B cell (primary cell): ENCODE measurements around the gene ZNF677. TPM values are rescaled to one million over a fixed set of nuclear protein-coding genes. Genes with fewer than 3 reads are reported as not detected.
"Not testable (repeated sequence)": the region's sequence is repeated elsewhere in the genome, so short reads cannot be mapped to it uniquely, and the experiment has no call there.

ENCODE experiments used
- ATAC-seq: fragments of 200-7000 bp; cut with Tn5 transposase; one replicate; pipeline ENCODE4 v1.10.0; 2021; ENCODE audit warnings: low read depth, mild to moderate bottlenecking, moderate number of reproducible peaks, moderate library complexity
- CTCF ChIA-PET: fragments of 350-600 bp; sonication (Branson Sonifier 250); formaldehyde crosslinking; loops from one replicate; lab custom pipeline; 2021; ENCODE audit warnings: antibody characterized with exemption, inconsistent platforms; lab: Charles Lee
- POLR2A ChIA-PET: fragments of 350-600 bp; sonication (Branson Sonifier 250); formaldehyde crosslinking; loops from one replicate; lab custom pipeline; 2021; ENCODE audit warnings: antibody characterized with exemption; lab: Charles Lee
- DNase-seq: peaks from one replicate; pipeline ENCODE4 v3.0.0; 2013
- H2AFZ ChIP-seq: 2 replicates; pipeline ENCODE4 v1.6.1; 2012; ENCODE audit warnings: mild to moderate bottlenecking, low read depth, low read length; ENCODE audit not compliant: insufficient read depth, poor library complexity, severe bottlenecking
- H3K27ac ChIP-seq, 2 donors: 1 replicate in 1 of 2; 2 replicates in 1 of 2; pipeline ENCODE4 v1.5.1; 2012 to 2013; ENCODE audit warnings: low read length in 2 of 2, mild to moderate bottlenecking in 2 of 2, moderate library complexity in 1 of 2
- H3K27me3 ChIP-seq, 4 experiments: fragments of 200-600 bp in 1 of 4; sonication (generic) in 1 of 4; replicated peaks in 1 of 4; 1 replicate in 2 of 4; 2 replicates in 2 of 4; pipeline versions ENCODE4 v1.6.1 to v1.7.0; 2013 to 2016; ENCODE audit warnings: low read length in 3 of 4, mild to moderate bottlenecking in 2 of 4, mixed read lengths in 1 of 4, moderate library complexity in 1 of 4; ENCODE audit not compliant: insufficient read depth in 4 of 4, control insufficient read depth in 3 of 4; ENCODE audit errors: control extremely low read depth in 1 of 4
- H3K36me3 ChIP-seq, 2 experiments: replicated peaks in 1 of 2; 1 replicate in 1 of 2; 2 replicates in 1 of 2; pipeline versions ENCODE4 v1.6.1 to v1.7.1; 2013; ENCODE audit warnings: low read length in 1 of 2; ENCODE audit not compliant: insufficient read depth in 2 of 2, control insufficient read depth in 1 of 2; ENCODE audit errors: control extremely low read depth in 1 of 2, extremely low read depth in 1 of 2
- H3K4me1 ChIP-seq, 2 donors: fragments of 200-600 bp in 1 of 2; sonication (generic) in 1 of 2; 1 replicate in 1 of 2; 2 replicates in 1 of 2; pipeline versions ENCODE4 v1.5.1 to v1.6.1; 2013 to 2017; ENCODE audit warnings: low read length in 2 of 2; ENCODE audit not compliant: control insufficient read depth in 2 of 2, insufficient read depth in 2 of 2
- H3K4me2 ChIP-seq: replicated peaks from 2 replicates; pipeline ENCODE3; 2012; ENCODE audit warnings: mild to moderate bottlenecking, low read depth, low read length; ENCODE audit not compliant: poor library complexity, severe bottlenecking
- H3K4me3 ChIP-seq, 5 experiments: fragments of 200-600 bp in 1 of 5; sonication (generic) in 1 of 5; 1 replicate in 3 of 5; 2 replicates in 2 of 5; pipeline versions ENCODE4 v1.5.1 to v1.7.0; 2011 to 2016; ENCODE audit warnings: low read length in 4 of 5, mild to moderate bottlenecking in 4 of 5, low read depth in 2 of 5, control low read depth in 1 of 5, moderate library complexity in 1 of 5; ENCODE audit not compliant: insufficient read depth in 1 of 5; ENCODE audit errors: control extremely low read depth in 1 of 5, extremely low read depth in 1 of 5
- H3K79me2 ChIP-seq: fragments of 200-600 bp; sonication (generic); one replicate; pipeline ENCODE4 v1.6.0; 2016; ENCODE audit warnings: low read length; ENCODE audit not compliant: control insufficient read depth, insufficient read depth
- H3K9ac ChIP-seq: fragments of 200-600 bp; sonication (generic); 2 replicates; pipeline ENCODE4 v1.6.1; 2017; ENCODE audit warnings: mild to moderate bottlenecking, low read length, moderate library complexity
- H3K9me3 ChIP-seq, 3 donors: one replicate each; pipeline versions ENCODE4 v1.6.1 to v1.7.1; 2013; ENCODE audit warnings: low read length in 2 of 3; ENCODE audit not compliant: control insufficient read depth in 2 of 3, insufficient read depth in 1 of 3; ENCODE audit errors: control extremely low read depth in 1 of 3
- H4K20me1 ChIP-seq: 2 replicates; pipeline ENCODE4 v1.6.0; 2012; ENCODE audit warnings: mild to moderate bottlenecking, low read length; ENCODE audit not compliant: insufficient read depth, control insufficient read depth, poor library complexity, severe bottlenecking
- H3K27ac Mint-ChIP-seq: one replicate; pipeline ENCODE4 v1.8.0; 2021; ENCODE audit warnings: mixed read lengths
- H3K27me3 Mint-ChIP-seq: one replicate; pipeline ENCODE4 v1.8.0; 2021; ENCODE audit warnings: mixed read lengths
- H3K4me1 Mint-ChIP-seq: one replicate; pipeline ENCODE4 v1.8.0; 2021; ENCODE audit warnings: mixed read lengths
- H3K4me3 Mint-ChIP-seq: one replicate; pipeline ENCODE4 v1.8.0; 2021; ENCODE audit warnings: mixed read lengths
- H3K9me3 Mint-ChIP-seq: one replicate; pipeline ENCODE4 v1.8.0; 2022; ENCODE audit warnings: mixed read lengths; ENCODE audit not compliant: insufficient read depth
- CTCF ChIP-seq: fragments of 200-600 bp; IDR thresholded peaks from one replicate; pipeline ENCODE4 v1.8.0; 2022; ENCODE audit warnings: antibody characterized with exemption, mild to moderate bottlenecking
- EZH2 ChIP-seq: IDR thresholded peaks from 2 replicates; pipeline ENCODE4 v1.6.1; 2012; ENCODE audit warnings: borderline replicate concordance, low read depth, mild to moderate bottlenecking, moderate library complexity, low read length; ENCODE audit not compliant: insufficient read depth, poor library complexity, severe bottlenecking
- WGBS: methylation state at CpG from one replicate; pipeline ENCODE4 v1.1.5; 2013; ENCODE audit warnings: missing lambda C conversion rate; ENCODE audit not compliant: insufficient coverage; 5-methylcytosine and 5-hydroxymethylcytosine counted together
- intact Hi-C: fragments of 100-400 bp; cut with micrococcal nuclease; formaldehyde crosslinking; loops from one replicate; pipeline ENCODE4 v1.10.0; 2022
- polyA plus RNA-seq: library from polyadenylated mRNA; depleted of rRNA; stranded (reverse); fragments of >200 nt; gene quantifications from 2 replicates; pipeline ENCODE4 v1.2.3, GENCODE V29; 2012
- total RNA-seq, 2 donors: library from RNA; stranded (reverse); fragments of 120-200 nt in 1 of 2; gene quantifications; 1 replicate in 1 of 2; 2 replicates in 1 of 2; pipeline versions ENCODE4 v1.2.3 to v1.2.4, GENCODE V29; 2013 to 2022

ZNF677 gene
- total and polyA plus RNA-seq, 2 donors (not counting 1 experiment from before 2014, with no cell fraction given) = 11.1 to 19.4 TPM

DNA sequence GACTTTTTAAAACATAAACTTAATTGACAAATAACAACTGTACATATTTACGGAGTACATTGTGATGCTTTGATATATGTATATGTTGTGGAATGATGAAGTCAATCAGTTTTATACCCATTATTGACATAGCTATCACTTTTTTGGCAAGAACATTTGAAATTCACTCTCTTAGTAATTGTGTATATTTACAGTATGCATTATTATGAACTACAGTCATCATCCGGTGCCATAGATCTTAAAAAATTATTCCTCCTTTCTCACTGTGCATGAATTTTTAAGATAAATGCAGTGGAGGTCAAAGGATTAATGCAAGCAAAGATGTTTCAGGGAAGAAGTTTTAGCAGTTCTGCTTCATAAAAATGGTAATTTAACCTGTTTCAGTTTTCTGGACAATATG, 20.8 kb upstream of the ZNF677 start:
- TF ChIP-seq CTCF (no peak), EZH2 (no peak)
- no CpG with 5 or more reads among the region's 2 CpGs for WGBS
- H3K27ac Mint-ChIP-seq = no peak overlapping the region
- Histone ChIP-seq H3K36me3 (no peaks in the 10 kb centered on the region), H3K9me3 (peaks cover 0 to 23% (median 2%) of the 10 kb centered on the region in 3 donors), H3K79me2 (no peaks in the 10 kb centered on the region), H3K4me3 (no peak overlapping the region), H4K20me1 (no peaks in the 10 kb centered on the region), H3K27me3 (no peaks in the 10 kb centered on the region), H3K4me1 (no peaks in the 10 kb centered on the region), H2AFZ (no peak overlapping the region), H3K27ac (no peak overlapping the region), H3K9ac (no peak overlapping the region), H3K4me2 (no peak overlapping the region)
- intact Hi-C loops = no loop called here
- no peak for DNase-seq
- H3K4me1 Mint-ChIP-seq = no peaks in the 10 kb centered on the region
- POLR2A ChIA-PET = no interaction called here
- peaks cover 4% of the 10 kb centered on the region for H3K27me3 Mint-ChIP-seq
- CTCF ChIA-PET = no interaction called here
- H3K4me3 Mint-ChIP-seq = no peak overlapping the region
- ATAC-seq = no peak
- peaks cover 15% of the 10 kb centered on the region for H3K9me3 Mint-ChIP-seq

DNA sequence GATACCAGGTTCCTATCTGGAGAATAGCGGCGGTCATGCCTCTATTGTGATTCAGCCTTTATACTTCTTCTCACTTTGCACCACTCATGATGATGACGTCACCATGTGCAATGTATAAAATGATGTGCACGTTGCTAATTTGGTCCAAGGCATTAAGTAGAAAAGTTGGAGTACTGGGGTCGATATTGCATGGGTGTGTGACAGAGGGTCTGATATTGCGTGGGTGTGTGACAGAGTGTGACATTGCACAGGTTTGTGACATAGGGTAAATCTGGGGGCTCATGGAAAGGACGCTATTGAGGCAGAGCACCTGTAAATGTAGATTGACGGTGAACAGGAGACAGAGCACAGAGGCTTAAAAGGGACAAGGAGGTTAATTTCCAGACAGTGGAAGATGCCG, 17.4 kb upstream of the ZNF677 start:
- H3K4me1 Mint-ChIP-seq = no peaks in the 10 kb centered on the region
- no peak for ATAC-seq
- H3K27ac Mint-ChIP-seq = no peak overlapping the region
- no peak overlapping the region for H3K9ac ChIP-seq
- H4K20me1 ChIP-seq = no peaks in the 10 kb centered on the region
- no peak overlapping the region for H2AFZ ChIP-seq
- H3K4me3 Mint-ChIP-seq = no peak overlapping the region
- H3K4me1 ChIP-seq = no peaks in the 10 kb centered on the region
- H3K27ac ChIP-seq = no peak overlapping the region
- no peaks in the 10 kb centered on the region for H3K79me2 ChIP-seq
- ChIA-PET CTCF (no interaction called here), POLR2A (no interaction called here)
- no peak overlapping the region for H3K4me3 ChIP-seq
- H3K36me3 ChIP-seq = no peaks in the 10 kb centered on the region
- peaks cover 20% of the 10 kb centered on the region for H3K9me3 Mint-ChIP-seq
- peaks cover 0 to 24% (median 2%) of the 10 kb centered on the region in 3 donors for H3K9me3 ChIP-seq
- no peak overlapping the region for H3K4me2 ChIP-seq
- H3K27me3 Mint-ChIP-seq = peaks cover 4% of the 10 kb centered on the region
- intact Hi-C loops = no loop called here
- no peak for DNase-seq
- TF ChIP-seq EZH2 = no peak
- no peak for TF ChIP-seq CTCF
- H3K27me3 ChIP-seq = no peaks in the 10 kb centered on the region
- 90% methylated on average over 6 of the region's 9 CpGs for WGBS

DNA sequence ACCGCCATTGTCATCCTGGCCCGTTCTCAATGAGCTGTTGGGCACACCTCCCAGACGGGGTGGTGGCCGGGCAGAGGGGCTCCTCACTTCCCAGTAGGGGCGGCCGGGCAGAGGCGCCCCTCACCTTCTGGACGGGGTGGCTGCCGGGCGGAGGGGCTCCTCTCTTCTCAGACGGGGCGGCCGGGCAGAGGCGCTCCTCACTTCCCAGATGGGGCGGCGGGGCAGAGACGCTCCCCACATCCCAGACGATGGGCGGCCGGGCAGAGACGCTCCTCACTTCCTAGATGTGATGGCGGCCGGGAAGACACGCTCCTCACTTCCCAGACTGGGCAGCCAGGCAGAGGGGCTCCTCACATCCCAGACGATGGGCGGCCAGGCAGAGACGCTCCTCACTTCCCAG, 15.2 kb upstream of the ZNF677 start:
- H3K27me3 ChIP-seq, H3K4me3 ChIP-seq, H3K4me2 ChIP-seq, H3K27me3 Mint-ChIP-seq, DNase-seq, H3K36me3 ChIP-seq, H3K4me1 Mint-ChIP-seq, H3K79me2 ChIP-seq, ATAC-seq, H3K4me1 ChIP-seq, intact Hi-C loops, H4K20me1 ChIP-seq, CTCF ChIA-PET, H3K9ac ChIP-seq, H2AFZ ChIP-seq, H3K27ac ChIP-seq, H3K27ac Mint-ChIP-seq, POLR2A ChIA-PET, H3K4me3 Mint-ChIP-seq: not testable (repeated sequence)
- WGBS = 94% methylated on average over 16 of the region's 27 CpGs
- H3K9me3 ChIP-seq = peaks cover 3 to 27% (median 4%) of the 10 kb centered on the region in 3 donors
- H3K9me3 Mint-ChIP-seq = peaks cover 20% of the 10 kb centered on the region
